Measurements from ENCODE around the gene NCSTN.

The NCSTN gene

GRCh38 chr1:160401487-160401805 is 58.3 kb downstream of the NCSTN start:
- Mint-ChIP-seq H3K36me3 (ENCODE audit: low read depth) (no peaks in the 10 kb centered on the region), H3K4me1 (ENCODE audit: low read depth) (peaks cover 9% of the 10 kb centered on the region), H3K4me3 (peak overlapping the region; percentile 58), H3K27me3 (peaks cover 16% of the 10 kb centered on the region), H3K27ac (no peak overlapping the region), H3K9me3 (no peaks in the 10 kb centered on the region)

GRCh38 chr1:160402001-160402795 is 59.0 kb downstream of the NCSTN start:
- H3K36me3 Mint-ChIP-seq (ENCODE audit: low read depth), result no peaks in the 10 kb centered on the region
- peaks cover 16% of the 10 kb centered on the region for H3K27me3 Mint-ChIP-seq
- no peaks in the 10 kb centered on the region for H3K9me3 Mint-ChIP-seq
- no peak overlapping the region for H3K4me3 Mint-ChIP-seq
- H3K4me1 Mint-ChIP-seq (ENCODE audit: low read depth), result peaks cover 9% of the 10 kb centered on the region
- no peak overlapping the region for H3K27ac Mint-ChIP-seq

GRCh38 chr1:160403244-160403643 is 60.1 kb downstream of the NCSTN start:
- no peak overlapping the region for H3K27ac Mint-ChIP-seq
- no peaks in the 10 kb centered on the region for H3K36me3 Mint-ChIP-seq (ENCODE audit: low read depth)
- H3K9me3 Mint-ChIP-seq, result no peaks in the 10 kb centered on the region
- H3K27me3 Mint-ChIP-seq, result peaks cover 16% of the 10 kb centered on the region
- H3K4me1 Mint-ChIP-seq (ENCODE audit: low read depth), result peaks cover 9% of the 10 kb centered on the region
- no peak overlapping the region for H3K4me3 Mint-ChIP-seq

GRCh38 chr1:160404094-160404493 is 60.9 kb downstream of the NCSTN start:
- H3K9me3 Mint-ChIP-seq, result no peaks in the 10 kb centered on the region
- H3K36me3 Mint-ChIP-seq (ENCODE audit: low read depth), result no peaks in the 10 kb centered on the region
- no peak overlapping the region for H3K4me3 Mint-ChIP-seq
- H3K27me3 Mint-ChIP-seq, result peaks cover 12% of the 10 kb centered on the region
- H3K27ac Mint-ChIP-seq, result no peak overlapping the region
- H3K4me1 Mint-ChIP-seq (ENCODE audit: low read depth), result peaks cover 9% of the 10 kb centered on the region

- no peaks in the 10 kb centered on the region for H3K36me3 Mint-ChIP-seq (ENCODE audit: low read depth)
- H3K27ac Mint-ChIP-seq, result no peak overlapping the region
- H3K4me1 Mint-ChIP-seq (ENCODE audit: low read depth), result peaks cover 9% of the 10 kb centered on the region
- no peaks in the 10 kb centered on the region for H3K9me3 Mint-ChIP-seq
- peaks cover 11% of the 10 kb centered on the region for H3K27me3 Mint-ChIP-seq
- no peak overlapping the region for H3K4me3 Mint-ChIP-seq
These were observed 62.2 kb downstream of the NCSTN start for GRCh38 chr1:160405331-160405877.

- H3K4me1 Mint-ChIP-seq (ENCODE audit: low read depth), result peaks cover 6% of the 10 kb centered on the region
- H3K27me3 Mint-ChIP-seq, result peaks cover 8% of the 10 kb centered on the region
These were observed 63.2 kb downstream of the NCSTN start for GRCh38 chr1:160406131-160406968.

GRCh38 chr1:160407839-160408801 is 64.9 kb downstream of the NCSTN start:
- Mint-ChIP-seq H3K4me1 (ENCODE audit: low read depth) (no peaks in the 10 kb centered on the region), H3K9me3 (no peaks in the 10 kb centered on the region), H3K27ac (no peak overlapping the region), H3K4me3 (no peak overlapping the region), H3K27me3 (no peaks in the 10 kb centered on the region), H3K36me3 (ENCODE audit: low read depth) (no peaks in the 10 kb centered on the region)

More at GRCh38 chr1:160406131-160406968, 63.2 kb downstream of the NCSTN start:
- Mint-ChIP-seq H3K9me3 (no peaks in the 10 kb centered on the region), H3K36me3 (ENCODE audit: low read depth) (no peaks in the 10 kb centered on the region), H3K4me3 (no peak overlapping the region), H3K27ac (no peak overlapping the region)
